ENCODE measurements around the gene ZNRF3. TPM values are rescaled to one million over a fixed set of nuclear protein-coding genes. Genes with fewer than 3 reads are reported as not detected.

Gene ZNRF3
- total RNA-seq, 1 donor from 2014 or later, result 4.1 TPM

- Histone ChIP-seq H3K27ac (no peak overlapping the region), H3K9me3 (ENCODE audit: low read depth) (no peaks in the 10 kb centered on the region), H3K9ac (no peak overlapping the region), H3K4me3 (no peak overlapping the region), H3K4me2 (no peak overlapping the region), H3K79me2 (ENCODE audit: low read depth) (no peaks in the 10 kb centered on the region), H3F3A (ENCODE audit: low read depth) (no peaks in the 10 kb centered on the region), H2AFZ (replicated peaks) (no peak overlapping the region), H3K27me3 (no peaks in the 10 kb centered on the region), H4K20me1 (ENCODE audit: low read depth) (no peaks in the 10 kb centered on the region), H3K4me1 (no peaks in the 10 kb centered on the region), H3K36me3 (no peaks in the 10 kb centered on the region)
- no peak for DNase-seq (ENCODE audit: low spot score)
- Mint-ChIP-seq H3K27me3 (ENCODE audit: insufficient read depth, low read depth) (peaks cover 4% of the 10 kb centered on the region), H3K27ac (no peak overlapping the region), H3K4me1 (peaks cover 17% of the 10 kb centered on the region), H3K36me3 (peaks cover 5% of the 10 kb centered on the region), H3K4me3 (no peak overlapping the region), H3K9me3 (no peaks in the 10 kb centered on the region)
- no peak for TF ChIP-seq EZH2 (IDR thresholded peaks at IDR 0.05)
- TF ChIP-seq CTCF (IDR thresholded peaks at IDR 0.05), result no peak
- no peak for TF ChIP-seq EZH2phosphoT487 (IDR thresholded peaks at IDR 0.05)
Measured at GRCh38 chr22:29089507-29089906, 206.1 kb downstream of the ZNRF3 start.

DNA sequence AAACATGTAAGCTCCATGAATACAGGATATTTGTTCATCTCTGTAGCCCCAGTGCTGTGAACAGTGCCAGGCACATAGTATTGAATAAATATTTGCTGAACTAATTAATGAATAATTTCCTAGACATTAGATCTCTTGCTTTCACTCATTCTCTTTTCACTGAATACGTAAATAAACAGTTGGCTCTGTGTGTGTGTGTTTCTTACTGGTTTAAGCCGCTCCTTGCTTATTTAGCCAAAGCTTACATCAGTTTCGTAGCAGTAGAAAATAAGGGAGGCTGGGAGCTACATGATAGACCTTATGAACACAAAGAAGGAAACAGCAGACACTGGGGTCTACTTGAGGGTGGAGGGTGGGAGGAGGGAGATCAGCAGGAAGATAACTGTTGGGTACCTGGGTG is 206.7 kb downstream of the ZNRF3 start:
- Histone ChIP-seq H3K4me1 (no peaks in the 10 kb centered on the region), H3K27me3 (no peaks in the 10 kb centered on the region), H3K4me2 (no peak overlapping the region), H3F3A (ENCODE audit: low read depth) (no peaks in the 10 kb centered on the region), H2AFZ (replicated peaks) (no peak overlapping the region), H3K4me3 (no peak overlapping the region), H3K27ac (no peak overlapping the region), H3K36me3 (no peaks in the 10 kb centered on the region), H3K9ac (no peak overlapping the region), H3K9me3 (ENCODE audit: low read depth) (no peaks in the 10 kb centered on the region), H4K20me1 (ENCODE audit: low read depth) (no peaks in the 10 kb centered on the region), H3K79me2 (ENCODE audit: low read depth) (no peaks in the 10 kb centered on the region)
- Mint-ChIP-seq H3K27ac (no peak overlapping the region), H3K27me3 (ENCODE audit: insufficient read depth, low read depth) (peaks cover 4% of the 10 kb centered on the region), H3K36me3 (peaks cover 8% of the 10 kb centered on the region), H3K4me3 (no peak overlapping the region), H3K9me3 (no peaks in the 10 kb centered on the region), H3K4me1 (peaks cover 17% of the 10 kb centered on the region)
- DNase-seq (ENCODE audit: low spot score), result no peak
- TF ChIP-seq EZH2 (IDR thresholded peaks at IDR 0.05) (no peak), EZH2phosphoT487 (IDR thresholded peaks at IDR 0.05) (no peak), CTCF (IDR thresholded peaks at IDR 0.05) (no peak)

GRCh38 chr22:29092243-29092642 is 208.9 kb downstream of the ZNRF3 start:
- H3K4me3 Mint-ChIP-seq, result no peak overlapping the region
- Histone ChIP-seq H3K9me3 (ENCODE audit: low read depth) (no peaks in the 10 kb centered on the region), H3K27ac (no peak overlapping the region), H3K9ac (no peak overlapping the region), H3K4me3 (no peak overlapping the region), H3K79me2 (ENCODE audit: low read depth) (no peaks in the 10 kb centered on the region), H3F3A (ENCODE audit: low read depth) (peaks cover 11% of the 10 kb centered on the region), H4K20me1 (ENCODE audit: low read depth) (no peaks in the 10 kb centered on the region), H3K4me1 (peaks cover 9% of the 10 kb centered on the region), H3K27me3 (no peaks in the 10 kb centered on the region), H2AFZ (replicated peaks) (no peak overlapping the region), H3K36me3 (no peaks in the 10 kb centered on the region), H3K4me2 (no peak overlapping the region)
- H3K27ac Mint-ChIP-seq, result no peak overlapping the region
- H3K36me3 Mint-ChIP-seq, result peaks cover 10% of the 10 kb centered on the region
- peaks cover 4% of the 10 kb centered on the region for H3K27me3 Mint-ChIP-seq (ENCODE audit: insufficient read depth, low read depth)
- no peak for DNase-seq (ENCODE audit: low spot score)
- TF ChIP-seq CTCF (IDR thresholded peaks at IDR 0.05), result no peak
- TF ChIP-seq EZH2 (IDR thresholded peaks at IDR 0.05), result no peak
- TF ChIP-seq EZH2phosphoT487 (IDR thresholded peaks at IDR 0.05), result no peak
- H3K4me1 Mint-ChIP-seq, result peaks cover 30% of the 10 kb centered on the region
- no peaks in the 10 kb centered on the region for H3K9me3 Mint-ChIP-seq
